CD4-positive, alpha-beta T cell treated with Interleukin-17A for 1 hour (primary cell): ENCODE measurements around the gene IL17A.

Source experiments
- DNase-seq: peaks from one replicate; pipeline ENCODE4 v3.0.0-alpha.2; 2020

IL17A gene

GRCh38 chr6:52217761-52218160 lies 31.6 kb downstream of the IL17A start:
- DNase-seq: no peak

GRCh38 chr6:52221302-52221701 lies 35.1 kb downstream of the IL17A start:
- DNase-seq: peak; percentile 6

DNA sequence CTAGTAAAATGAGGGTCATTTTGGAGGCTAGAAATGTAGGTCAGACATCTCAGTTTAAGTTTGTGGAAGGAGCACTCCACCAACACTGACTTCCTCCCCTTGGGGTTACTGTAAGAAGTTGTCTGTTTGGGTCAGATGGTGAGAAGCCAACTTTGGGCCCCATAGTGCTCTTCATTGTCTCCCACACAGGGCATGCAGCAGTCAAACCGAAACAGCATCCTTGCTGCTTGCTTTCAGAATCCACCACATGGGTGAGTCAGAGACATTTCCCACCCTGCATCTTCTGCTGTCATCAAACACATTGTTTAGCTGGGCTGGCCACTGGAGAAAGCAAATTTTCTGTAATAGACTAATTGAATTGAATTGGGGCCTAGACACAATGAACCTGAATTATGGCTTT lies 41.3 kb downstream of the IL17A start:
- peak; percentile 10 for DNase-seq

GRCh38 chr6:52230685-52231084 lies 44.5 kb downstream of the IL17A start:
- no peak for DNase-seq

DNA sequence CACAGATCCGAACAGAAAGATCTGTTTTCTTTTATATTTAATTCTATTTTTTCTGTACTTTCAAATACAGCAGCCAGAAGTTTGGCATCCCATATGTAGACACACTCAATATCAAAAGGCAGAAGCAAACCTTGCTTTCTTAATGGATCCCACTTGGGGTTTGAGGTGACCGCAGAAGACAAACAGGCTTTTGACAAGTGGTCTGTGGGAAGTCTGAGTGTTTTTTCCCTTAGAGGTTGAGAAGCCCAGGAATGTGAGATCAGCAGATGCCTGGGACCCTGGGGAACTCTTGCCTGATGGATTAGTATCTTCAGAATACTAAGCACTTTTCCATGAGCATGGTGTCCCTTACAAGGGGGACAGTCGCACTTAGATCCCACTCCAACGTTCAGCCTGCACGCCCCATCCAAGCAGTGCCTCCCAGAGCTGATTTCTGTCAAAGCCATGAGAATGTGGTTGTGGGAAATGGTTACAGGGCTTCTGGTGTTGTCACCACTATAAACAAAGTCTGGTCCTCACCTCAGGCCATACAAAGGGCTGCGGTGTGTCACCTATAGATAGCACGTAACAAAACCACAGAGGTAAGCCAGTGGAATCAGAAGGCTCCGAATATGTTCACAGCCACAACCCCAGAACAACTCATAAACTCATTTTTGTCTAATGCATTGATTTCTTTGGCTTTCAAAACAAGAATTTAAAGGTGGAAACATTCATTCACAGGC lies 45.4 kb downstream of the IL17A start:
- DNase-seq: peak; percentile 7

- no peak for DNase-seq
Measured at GRCh38 chr6:52233005-52233404, 46.8 kb downstream of the IL17A start.

DNA sequence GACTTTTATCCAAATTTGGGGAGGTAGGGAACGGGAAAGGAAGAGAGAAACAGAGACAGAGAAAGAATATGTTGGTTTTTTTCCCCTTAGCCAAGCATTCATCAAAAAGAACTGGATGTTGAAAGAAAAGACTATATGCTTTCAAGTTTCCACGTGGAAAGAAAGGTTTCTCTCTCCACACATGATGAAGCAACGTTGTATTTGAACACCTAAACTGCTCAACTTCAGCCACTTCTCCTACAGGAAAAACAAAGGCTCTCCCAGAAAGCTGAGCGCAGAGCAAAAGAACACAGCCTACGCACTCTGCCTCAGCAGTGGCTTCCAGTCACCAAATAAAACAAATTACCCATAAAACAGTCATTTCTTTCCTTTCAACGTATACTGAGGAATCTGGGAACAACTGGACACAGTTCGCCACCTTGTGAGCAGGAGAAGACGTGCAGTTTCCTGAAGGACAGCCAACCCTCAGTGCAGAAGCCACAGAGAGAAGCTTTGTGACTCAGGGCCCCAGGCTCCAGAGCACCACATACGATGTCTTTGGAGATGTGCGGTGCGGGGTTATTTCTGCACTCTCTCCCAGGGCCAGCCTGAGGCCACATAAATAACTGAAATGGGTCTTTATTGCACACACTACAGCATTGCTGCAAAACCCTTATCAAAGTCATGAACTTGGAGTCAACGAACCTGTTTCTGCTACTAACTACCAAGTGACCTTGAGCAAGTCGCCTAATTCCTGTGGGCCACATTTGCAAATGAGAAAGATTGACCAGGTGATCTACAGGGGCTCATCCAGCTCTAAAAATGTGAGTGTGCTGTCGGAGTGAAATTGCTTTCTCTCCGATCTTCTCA lies 48.0 kb downstream of the IL17A start:
- DNase-seq: no peak
